Fibroblast of villous mesenchyme (primary cell): ENCODE results near the gene RASSF4. TPM values are rescaled to one million over a fixed set of nuclear protein-coding genes. Genes with fewer than 3 reads are reported as not detected.

Experiments used
- DNase-seq: peaks from one replicate; pipeline ENCODE4 v3.0.0-alpha.2; 2010; ENCODE audit warnings: low read depth
- H3K4me3 ChIP-seq: 2 replicates; pipeline ENCODE4 v1.5.1; 2011; ENCODE audit warnings: low read depth, mild to moderate bottlenecking, low read length
- total RNA-seq: library from RNA; depleted of rRNA; stranded (reverse); fragments of >200 nt; gene quantifications from 2 replicates; pipeline ENCODE4 v1.2.3, GENCODE V29; 2012
- TF ChIP-seq, protein P1 (sequence below): IDR thresholded peaks from 2 replicates; pipeline ENCODE4 v1.5.1; 2012; ENCODE audit warnings: low read depth, mild to moderate bottlenecking, low read length; ENCODE audit not compliant: insufficient read depth

RASSF4 gene
- total RNA-seq, 1 donor, result 6.0 TPM

DNA sequence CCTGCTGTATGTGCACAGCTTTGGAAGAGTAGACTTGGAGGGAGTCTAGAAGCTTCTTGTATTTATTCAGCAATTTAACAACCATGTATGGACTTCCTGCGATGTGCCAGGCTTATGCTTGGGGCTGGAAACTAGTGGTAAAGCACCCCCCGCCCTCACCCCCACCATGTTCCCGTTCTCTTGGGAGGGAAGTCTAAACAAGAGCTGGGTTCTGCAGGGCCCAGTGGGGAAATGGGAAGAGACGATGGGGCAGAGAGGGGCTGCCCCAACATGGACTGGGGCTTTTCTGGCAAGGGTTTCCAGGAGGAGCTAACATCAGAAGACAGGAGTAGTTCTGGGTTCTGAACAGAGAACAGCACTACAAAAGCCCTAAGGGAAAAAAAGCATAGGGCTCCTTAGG is 8.0 kb downstream of the RASSF4 start:
- H3K4me3 ChIP-seq, result no peak overlapping the region
- DNase-seq, result no peak
- TF ChIP-seq, protein P1, sequence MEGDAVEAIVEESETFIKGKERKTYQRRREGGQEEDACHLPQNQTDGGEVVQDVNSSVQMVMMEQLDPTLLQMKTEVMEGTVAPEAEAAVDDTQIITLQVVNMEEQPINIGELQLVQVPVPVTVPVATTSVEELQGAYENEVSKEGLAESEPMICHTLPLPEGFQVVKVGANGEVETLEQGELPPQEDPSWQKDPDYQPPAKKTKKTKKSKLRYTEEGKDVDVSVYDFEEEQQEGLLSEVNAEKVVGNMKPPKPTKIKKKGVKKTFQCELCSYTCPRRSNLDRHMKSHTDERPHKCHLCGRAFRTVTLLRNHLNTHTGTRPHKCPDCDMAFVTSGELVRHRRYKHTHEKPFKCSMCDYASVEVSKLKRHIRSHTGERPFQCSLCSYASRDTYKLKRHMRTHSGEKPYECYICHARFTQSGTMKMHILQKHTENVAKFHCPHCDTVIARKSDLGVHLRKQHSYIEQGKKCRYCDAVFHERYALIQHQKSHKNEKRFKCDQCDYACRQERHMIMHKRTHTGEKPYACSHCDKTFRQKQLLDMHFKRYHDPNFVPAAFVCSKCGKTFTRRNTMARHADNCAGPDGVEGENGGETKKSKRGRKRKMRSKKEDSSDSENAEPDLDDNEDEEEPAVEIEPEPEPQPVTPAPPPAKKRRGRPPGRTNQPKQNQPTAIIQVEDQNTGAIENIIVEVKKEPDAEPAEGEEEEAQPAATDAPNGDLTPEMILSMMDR, result no peak

DNA sequence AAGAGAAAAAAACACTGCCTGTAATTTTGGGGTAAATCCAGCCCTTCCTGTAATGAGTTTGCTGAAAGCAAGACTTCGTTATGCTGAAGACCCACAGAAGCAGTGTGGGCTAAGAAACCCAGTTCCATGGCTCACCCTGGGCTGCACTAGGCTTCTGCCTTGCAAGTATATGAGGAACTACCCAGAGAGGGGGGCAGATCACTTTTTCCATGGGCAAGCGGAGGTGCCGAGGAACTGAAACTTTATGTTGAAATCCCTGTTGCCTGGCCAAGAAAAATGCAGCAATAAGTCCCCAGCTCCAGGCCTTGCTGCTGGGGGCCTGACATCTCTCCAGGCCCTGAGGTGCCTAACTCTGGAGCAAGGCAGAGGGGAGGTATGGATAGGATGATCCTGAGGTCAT is 8.5 kb downstream of the RASSF4 start:
- peak; percentile 50 for DNase-seq
- TF ChIP-seq, protein P1, result no peak
- H3K4me3 ChIP-seq, result no peak overlapping the region

DNA sequence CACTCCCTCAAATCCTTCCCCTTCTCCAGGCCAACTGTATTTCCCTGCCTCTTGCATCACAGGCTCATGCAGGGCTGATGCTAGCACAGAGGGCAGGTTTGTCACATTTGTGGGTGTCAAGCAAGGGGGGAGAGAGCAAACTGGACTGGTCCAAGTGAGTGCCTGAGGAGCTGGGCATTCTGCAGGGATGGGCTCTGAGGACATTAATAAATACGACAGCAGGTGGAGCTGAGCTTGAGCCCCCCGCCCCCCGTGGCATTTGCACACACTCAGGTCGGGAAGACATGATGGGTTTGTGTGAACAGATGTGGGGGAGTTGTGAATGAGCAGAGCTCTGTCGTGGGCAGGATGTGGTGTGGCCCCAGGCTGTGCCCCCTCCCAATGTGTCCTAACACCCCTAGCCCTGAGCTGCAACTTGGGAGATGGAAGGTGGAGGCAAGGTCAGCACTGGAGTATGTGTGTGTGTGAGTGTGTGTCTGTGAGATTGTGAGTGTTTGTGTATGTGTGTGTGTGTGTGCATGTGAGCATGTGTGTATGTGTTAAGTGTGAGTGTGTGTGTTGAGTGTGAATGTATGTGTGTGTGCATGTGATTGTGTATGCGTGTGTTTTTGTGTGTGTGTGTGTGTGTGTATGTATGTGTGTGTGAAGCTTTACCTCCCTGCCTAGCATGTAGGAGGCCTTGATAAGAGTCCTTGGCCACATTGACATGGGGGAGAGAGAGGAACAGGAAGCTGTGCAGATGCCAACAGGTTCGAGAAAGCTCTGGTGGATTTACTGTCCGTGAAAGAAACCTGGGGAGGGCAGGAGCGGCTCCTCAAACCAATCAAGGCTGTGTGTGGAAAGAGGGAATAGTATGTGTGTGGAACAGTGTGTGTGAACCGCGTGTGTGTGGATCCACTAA is 9.1 kb downstream of the RASSF4 start:
- no peak overlapping the region for H3K4me3 ChIP-seq
- TF ChIP-seq, protein P1, result no peak
- DNase-seq, result no peak

DNA sequence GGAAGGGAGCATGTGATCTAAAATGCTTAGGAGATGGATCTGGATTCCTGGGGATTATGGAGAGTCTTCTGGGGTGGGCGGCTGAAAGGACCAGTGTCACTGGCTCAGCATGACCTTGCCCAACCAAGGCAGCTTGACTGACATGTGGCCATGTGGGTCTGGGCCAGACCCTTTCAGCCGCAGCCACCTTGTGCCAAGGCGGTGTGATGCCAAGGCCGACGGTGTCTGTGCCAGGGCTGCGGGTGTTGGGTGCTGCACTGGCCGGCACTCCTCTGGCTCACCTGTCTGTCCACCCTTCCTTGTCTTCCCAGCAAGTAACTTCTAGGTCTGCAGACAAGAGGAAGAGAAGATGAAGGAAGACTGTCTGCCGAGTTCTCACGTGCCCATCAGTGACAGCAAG is 10.3 kb downstream of the RASSF4 start:
- TF ChIP-seq, protein P1, result no peak
- H3K4me3 ChIP-seq, result no peak overlapping the region
- DNase-seq, result no peak

DNA sequence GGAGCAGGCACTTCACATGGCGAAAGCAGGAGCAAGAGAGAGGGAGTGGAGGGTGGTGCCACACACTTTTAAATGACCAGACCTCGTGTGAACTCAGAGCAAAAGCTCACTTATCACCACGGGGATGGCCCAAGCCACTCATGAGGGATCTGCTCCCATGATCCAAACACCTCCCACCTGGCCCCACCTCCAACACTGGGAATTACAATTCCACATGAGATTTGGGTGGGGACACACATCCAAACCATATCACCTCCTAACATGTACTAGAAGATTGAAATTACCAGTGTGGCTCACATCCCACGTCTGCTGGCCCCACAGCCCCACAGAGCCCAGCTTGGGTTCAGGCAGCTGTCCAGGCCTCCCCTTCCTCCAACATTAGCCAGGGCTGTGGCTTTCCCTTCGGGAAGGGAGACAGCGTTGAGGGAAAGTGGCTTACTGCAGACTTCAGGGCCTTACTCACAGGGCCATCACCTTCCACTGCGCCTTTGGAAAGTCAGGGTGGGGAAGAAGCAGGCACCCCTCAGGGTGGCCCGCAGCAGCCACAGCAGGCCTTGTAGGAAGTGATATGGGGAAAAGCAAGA is 11.3 kb downstream of the RASSF4 start:
- TF ChIP-seq, protein P1, result no peak
- DNase-seq, result no peak
- H3K4me3 ChIP-seq, result no peak overlapping the region

DNA sequence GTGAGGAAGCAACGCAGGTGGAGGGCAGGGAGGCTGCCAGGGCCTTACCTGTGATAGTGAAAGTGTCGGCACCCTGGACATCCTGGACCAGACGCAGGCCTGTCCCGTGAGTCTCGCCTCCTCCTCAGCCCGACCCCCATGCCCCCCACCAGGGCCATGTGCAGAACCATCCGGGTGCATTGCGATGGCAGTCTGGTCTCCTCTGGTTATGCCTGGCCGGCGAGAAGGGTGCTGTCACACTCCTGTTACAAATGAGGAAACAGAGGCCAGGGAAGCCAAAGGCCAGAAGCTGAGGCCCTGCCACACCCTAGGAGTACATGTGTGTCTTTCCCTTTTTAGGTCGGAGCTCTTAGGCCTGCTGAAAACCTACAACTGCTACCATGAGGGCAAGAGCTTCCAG is 11.8 kb downstream of the RASSF4 start:
- no peak for DNase-seq
- H3K4me3 ChIP-seq, result no peak overlapping the region
- TF ChIP-seq, protein P1, result no peak
